ENCODE results near the gene NRARP. TPM values are rescaled to one million over a fixed set of nuclear protein-coding genes. Genes with fewer than 3 reads are reported as not detected.
A peak's percentile ranks its signal among the peaks of the same experiment; 100 is the strongest.

NRARP gene
- total RNA-seq, 1 experiment from 2014 or later, result 22.2 TPM

DNA sequence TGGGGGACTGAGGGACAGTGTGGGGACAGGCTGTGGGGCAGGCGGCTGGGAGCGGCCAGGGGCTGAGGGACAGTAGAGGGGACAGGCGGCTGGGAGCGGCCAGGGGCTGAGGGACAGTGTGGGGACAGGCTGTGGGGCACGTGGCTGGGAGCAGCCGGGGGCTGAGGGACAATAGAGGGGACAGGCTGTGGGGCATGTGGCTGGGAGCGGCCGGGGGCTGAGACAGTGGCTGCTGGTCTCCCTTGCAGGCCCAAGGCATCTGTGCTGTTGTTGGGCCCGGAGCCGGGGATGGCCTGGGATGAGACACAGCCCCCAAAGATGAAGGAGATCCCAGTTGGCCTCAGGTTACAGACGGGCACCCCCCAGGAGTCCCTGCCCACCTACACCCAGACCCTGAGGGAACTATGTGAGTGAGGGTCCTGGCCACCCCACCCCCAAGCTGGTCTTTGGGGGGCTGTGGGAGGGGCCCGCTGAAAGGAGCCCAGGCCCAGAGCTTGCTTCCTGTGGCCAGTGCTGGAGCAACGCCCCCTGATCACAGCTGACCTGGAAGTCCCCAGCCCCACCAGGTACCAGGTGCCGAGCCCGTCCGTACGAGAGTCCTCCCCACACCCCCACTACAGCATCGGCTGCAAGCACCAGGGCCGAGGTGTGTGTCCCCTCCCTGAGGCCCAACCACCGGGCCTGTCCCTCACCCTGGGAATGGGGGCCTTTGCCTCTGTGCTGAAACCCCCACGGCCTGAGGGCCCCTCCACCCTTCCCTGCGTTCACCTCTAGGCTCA is 50.4 kb downstream of the NRARP start (continued):
- no peak for TF ChIP-seq SP1 (IDR thresholded peaks at IDR 0.05; ENCODE audit: low read depth)
- no peak for TF ChIP-seq POLR2AphosphoS5 (IDR thresholded peaks at IDR 0.05; ENCODE audit: low read depth, low read length)
- TF ChIP-seq ELF1 (IDR thresholded peaks at IDR 0.05; ENCODE audit: borderline replicate concordance, low read depth), result no peak

DNA sequence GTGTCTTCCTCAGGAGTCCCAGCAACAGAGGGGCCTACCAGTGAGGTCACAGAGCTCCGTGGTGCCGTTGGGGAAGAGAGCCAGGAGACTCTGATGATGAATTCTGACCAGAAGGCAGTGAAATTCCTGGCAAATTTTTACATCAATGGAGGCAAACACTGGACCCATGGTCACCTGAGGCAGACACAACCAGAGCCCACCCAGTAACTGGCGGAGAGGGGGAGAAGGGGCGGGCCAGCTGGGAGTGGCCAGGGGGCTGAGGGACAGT is 50.9 kb downstream of the NRARP start, which contains the start of gene STPG3:
Gene STPG3 (plus strand): TSS at position 93 of the 268 bp plus-strand sequence. CDS start 1 bp downstream, at position 94.
- peaks cover 9% of the 10 kb centered on the region for H3K79me2 ChIP-seq (ENCODE audit: insufficient read depth, low read length)
- H3K9me2 ChIP-seq (ENCODE audit: insufficient read depth), result no peaks in the 10 kb centered on the region
- ChIA-PET POLR2A (no interaction called here), CTCF (no interaction called here), RAD21 (ENCODE audit: low non-redundant PET in 1 of 2, low total read pairs in 2 of 2, uncharacterized antibody in 2 of 2, unreplicated experiment in 2 of 2) (no interaction called here)
- DNase-seq (ENCODE audit: low read depth, low spot score), result no peak
- peaks cover 0 to 3% of the 10 kb centered on the region in 2 experiments; a peak in 1 of 4 replicates for H3K36me3 ChIP-seq (ENCODE audit: control insufficient read depth in 1 of 2, insufficient read depth in 2 of 2, low read length in 2 of 2)
- H3K4me2 ChIP-seq (ENCODE audit: low read length), result no peak within 1 kb of the TSS
- no peak within 1 kb of the TSS for H2AFZ ChIP-seq (ENCODE audit: low read depth, low read length, poor library complexity, severe bottlenecking)
- no TSS peak for BruUV-seq (replicated peaks)
- no peak within 1 kb of the TSS for H3K4me3 ChIP-seq (replicated peaks in 1 of 2; ENCODE audit: low read depth in 1 of 2, low read length in 2 of 2)
- H3K27me3 ChIP-seq (ENCODE audit: insufficient read depth, low read length), result no peaks in the 10 kb centered on the region
- peak within 1 kb of the TSS; percentile 29; the same call in 1 of the 2 replicates for H3K27ac ChIP-seq (ENCODE audit: low read depth, low read length)
- ATAC-seq, result no peak
- intact Hi-C loops (cut with micrococcal nuclease), result no loop called here
- peaks cover 15 to 33% of the 10 kb centered on the region in 2 experiments for H3K4me1 ChIP-seq (ENCODE audit: control insufficient read depth in 1 of 2, insufficient read depth in 2 of 2, low read length in 2 of 2)
- no peak within 1 kb of the TSS for H3K9ac ChIP-seq (ENCODE audit: low read length)
- no peaks in the 10 kb centered on the region for H4K20me1 ChIP-seq (ENCODE audit: insufficient read depth)
- H3K9me3 ChIP-seq (ENCODE audit: control insufficient read depth in 1 of 2, insufficient read depth in 1 of 2, low read depth in 1 of 2, low read length in 2 of 2), result no peaks in the 10 kb centered on the region
- TF ChIP-seq POLR2AphosphoS5 (IDR thresholded peaks at IDR 0.05; ENCODE audit: low read depth, low read length) (no peak), EZH2 (IDR thresholded peaks at IDR 0.05) (no peak), FOSL1 (IDR thresholded peaks at IDR 0.05; ENCODE audit: low read depth) (no peak), SRF (IDR thresholded peaks at IDR 0.05; ENCODE audit: low read depth) (no peak), JUND (IDR thresholded peaks at IDR 0.05) (no peak), ZNF274 (IDR thresholded peaks at IDR 0.05; ENCODE audit: low read depth, low read length) (no peak), ELF1 (IDR thresholded peaks at IDR 0.05; ENCODE audit: borderline replicate concordance, low read depth) (no peak), CEBPB (IDR thresholded peaks at IDR 0.05; ENCODE audit: low read depth) (no peak), CBX3 (IDR thresholded peaks at IDR 0.05; ENCODE audit: low read depth) (no peak), EGR1 (IDR thresholded peaks at IDR 0.05; ENCODE audit: low read depth) (no peak)
